Astrocyte (in vitro differentiated cells and primary cell): ENCODE data around the gene SDC4.

Experiments used
- CTCF ChIP-seq: IDR thresholded peaks from 2 replicates; pipeline ENCODE4 v1.5.1; 2011; ENCODE audit warnings: low read depth, mild to moderate bottlenecking, inconsistent platforms, low read length, moderate library complexity; ENCODE audit not compliant: insufficient read depth
- EZH2 ChIP-seq: IDR thresholded peaks from 2 replicates; pipeline ENCODE4 v1.6.1; 2012; ENCODE audit warnings: mild to moderate bottlenecking, low read length, inconsistent platforms; ENCODE audit not compliant: insufficient read depth

- TF ChIP-seq CTCF (no peak), EZH2 (no peak)
Measured at GRCh38 chr20:45313065-45313695, 35.0 kb downstream of the SDC4 start.
